HEK293 (cell line): Measurements from ENCODE around the gene RASA3.
A peak's percentile ranks its signal among the peaks of the same experiment; 100 is the strongest.

Experiments used
- CTCF ChIA-PET: fragments of 350-600 bp; formaldehyde crosslinking; extraction: SDS; loops from one replicate; lab custom pipeline; 2021; ENCODE audit warnings: antibody characterized with exemption; lab: Yijun Ruan, JAX
- POLR2A ChIA-PET: fragments of 300-600 bp; formaldehyde crosslinking; extraction: SDS; loops from one replicate; lab custom pipeline; 2020; ENCODE audit warnings: antibody characterized with exemption, inconsistent platforms; lab: Yijun Ruan, JAX
- H3K27ac ChIP-seq: fragments of 200-500 bp; sonication (Bioruptor generic); 2 replicates; pipeline ENCODE4 v1.5.1; 2014; ENCODE audit warnings: low read depth, low read length, control low read depth, inconsistent platforms; ENCODE audit errors: extremely low read depth
- H3K36me3 ChIP-seq, 2 experiments: fragments of 200-500 bp in 1 of 2; sonication (Bioruptor generic) in 1 of 2; 1 replicate in 1 of 2; 2 replicates in 1 of 2; pipeline ENCODE4 v1.5.1; 2014 to 2017; ENCODE audit warnings: inconsistent platforms in 2 of 2, low read length in 2 of 2; ENCODE audit not compliant: control insufficient read depth in 2 of 2, insufficient read depth in 1 of 2
- H3K4me1 ChIP-seq: fragments of 200-500 bp; sonication (Bioruptor generic); 2 replicates; pipeline ENCODE4 v1.5.1; 2014; ENCODE audit warnings: mild to moderate bottlenecking, low read length, inconsistent platforms; ENCODE audit not compliant: control insufficient read depth, insufficient read depth
- H3K4me3 ChIP-seq: 2 replicates; pipeline ENCODE4 v1.5.1; 2011; ENCODE audit warnings: low read depth, mild to moderate bottlenecking, control low read depth, low read length, moderate library complexity
- H3K9me3 ChIP-seq: fragments of 200-500 bp; sonication (Bioruptor generic); 2 replicates; pipeline ENCODE4 v1.5.1; 2014; ENCODE audit warnings: low read depth, low read length, inconsistent platforms; ENCODE audit not compliant: control insufficient read depth, insufficient read depth
- INSM2 ChIP-seq: fragments of 450-650 bp; formaldehyde crosslinking; IDR thresholded peaks from 2 replicates; pipeline ENCODE4 v1.5.1; 2016; ENCODE audit warnings: missing biosample characterization, missing genetic modification characterization
- KLF9 ChIP-seq: fragments of 450-650 bp; formaldehyde crosslinking; IDR thresholded peaks from 2 replicates; pipeline ENCODE4 v1.5.1; 2016; ENCODE audit warnings: missing biosample characterization, missing genetic modification characterization, low read depth
- MZF1 ChIP-seq: fragments of 450-650 bp; formaldehyde crosslinking; IDR thresholded peaks from 2 replicates; pipeline ENCODE4 v1.5.1; 2017; ENCODE audit warnings: missing biosample characterization, missing genetic modification characterization, borderline replicate concordance
- PRDM1 ChIP-seq: fragments of 450-650 bp; formaldehyde crosslinking; IDR thresholded peaks from 2 replicates; pipeline ENCODE4; 2016; ENCODE audit warnings: missing biosample characterization, missing genetic modification characterization
- WT1 ChIP-seq: fragments of 450-650 bp; formaldehyde crosslinking; IDR thresholded peaks from 2 replicates; pipeline ENCODE4 v1.5.1; 2016; ENCODE audit warnings: missing biosample characterization, missing genetic modification characterization
- ZFP37 ChIP-seq: fragments of 450-650 bp; formaldehyde crosslinking; IDR thresholded peaks from 2 replicates; pipeline ENCODE4 v1.5.1; 2016; ENCODE audit warnings: missing biosample characterization, missing genetic modification characterization
- ZFP69B ChIP-seq: fragments of 450-650 bp; formaldehyde crosslinking; IDR thresholded peaks from 2 replicates; pipeline ENCODE4 v1.5.1; 2016; ENCODE audit warnings: missing biosample characterization, missing genetic modification characterization
- ZIC2 ChIP-seq: fragments of 450-650 bp; formaldehyde crosslinking; IDR thresholded peaks from 2 replicates; pipeline ENCODE4 v1.5.1; 2016; ENCODE audit warnings: missing biosample characterization, missing genetic modification characterization
- ZNF112 ChIP-seq: fragments of 450-650 bp; formaldehyde crosslinking; IDR thresholded peaks from 2 replicates; pipeline ENCODE4 v1.5.0; 2017; ENCODE audit warnings: missing biosample characterization, missing genetic modification characterization
- ZNF133 ChIP-seq: fragments of 450-650 bp; formaldehyde crosslinking; IDR thresholded peaks from 2 replicates; pipeline ENCODE4 v1.5.1; 2016; ENCODE audit warnings: missing biosample characterization, missing genetic modification characterization
- ZNF157 ChIP-seq: fragments of 450-650 bp; formaldehyde crosslinking; IDR thresholded peaks from 2 replicates; pipeline ENCODE4 v1.5.1; 2016; ENCODE audit warnings: missing biosample characterization, missing genetic modification characterization
- ZNF211 ChIP-seq: fragments of 450-650 bp; formaldehyde crosslinking; IDR thresholded peaks from 2 replicates; pipeline ENCODE4 v1.5.1; 2016; ENCODE audit warnings: low read depth, missing biosample characterization, missing genetic modification characterization
- ZSCAN18 ChIP-seq: fragments of 450-650 bp; formaldehyde crosslinking; IDR thresholded peaks from 2 replicates; pipeline ENCODE4 v1.5.1; 2016; ENCODE audit warnings: missing biosample characterization, missing genetic modification characterization
- ZSCAN23 ChIP-seq: fragments of 450-650 bp; formaldehyde crosslinking; IDR thresholded peaks from 2 replicates; pipeline ENCODE4 v1.5.1; 2016; ENCODE audit warnings: missing biosample characterization, missing genetic modification characterization
- ZSCAN5A ChIP-seq: fragments of 450-650 bp; formaldehyde crosslinking; IDR thresholded peaks from 2 replicates; pipeline ENCODE4 v1.5.1; 2016; ENCODE audit warnings: missing biosample characterization, missing genetic modification characterization

RASA3 gene

GRCh38 chr13:114065141-114065925 lies 67.1 kb downstream of the RASA3 start (continued):
- TF ChIP-seq INSM2 (tag by site-specific recombination) = peak; percentile 66
- peak; percentile 44; the same call in 1 of the 2 replicates for TF ChIP-seq WT1 (tag by site-specific recombination)
- TF ChIP-seq ZFP37 (tag by site-specific recombination) = peak; percentile 50; the same call in 1 of the 2 replicates
- no peak for TF ChIP-seq MZF1 (tag by site-specific recombination)
- no peak for TF ChIP-seq ZSCAN5A (tag by site-specific recombination)

- Histone ChIP-seq H3K4me3 (no peak overlapping the region), H3K27ac (peak overlapping the region; percentile 57; the same call in 1 of the 2 replicates), H3K36me3 (no peaks in the 10 kb centered on the region)
- CTCF ChIA-PET = interaction anchor here (0.7 kb wide), 1 partner anchor 47 kb away, joined by 3 read pairs; no protein-coding TSS in a partner anchor
- TF ChIP-seq ZNF133 (tag by site-specific recombination) (no peak), ZNF211 (tag by site-specific recombination) (no peak), PRDM1 (tag by site-specific recombination) (peak; percentile 65; the same call in 1 of the 2 replicates), ZSCAN23 (tag by site-specific recombination) (no peak)
- TF ChIP-seq, all 188 proteins: peak for 1
- Histone ChIP-seq H3K9me3 (no peaks in the 10 kb centered on the region), H3K4me1 (peaks cover 9% of the 10 kb centered on the region)
- POLR2A ChIA-PET = interaction anchor here (0.8 to 1.3 kb wide), 2 partner anchors 27 to 54 kb away, joined by 3 to 4 read pairs; no protein-coding TSS in a partner anchor
These were observed 67.8 kb downstream of the RASA3 start for GRCh38 chr13:114064450-114065140.

- H3K9me3 ChIP-seq = no peaks in the 10 kb centered on the region
- no peak overlapping the region for H3K27ac ChIP-seq
- ChIA-PET CTCF (interaction anchor here (0.7 kb wide), 1 partner anchor 48 kb away, joined by 3 read pairs; no protein-coding TSS in a partner anchor), POLR2A (no interaction called here)
- TF ChIP-seq ZFP69B (tag by site-specific recombination) (no peak), ZNF112 (tag by site-specific recombination) (no peak), ZSCAN18 (tag by site-specific recombination) (no peak), KLF9 (no peak), ZNF157 (tag by site-specific recombination) (no peak), ZIC2 (peak; percentile 47)
- no peaks in the 10 kb centered on the region for H3K36me3 ChIP-seq
- no peak overlapping the region for H3K4me3 ChIP-seq
- peaks cover 9% of the 10 kb centered on the region for H3K4me1 ChIP-seq
These were observed 68.6 kb downstream of the RASA3 start for GRCh38 chr13:114063545-114064449.
